ENCODE data around the gene ZNF200. TPM values are rescaled to one million over a fixed set of nuclear protein-coding genes. Genes with fewer than 3 reads are reported as not detected.

The ZNF200 gene
- total and polyA plus RNA-seq, 2 of the 13 experiments (the other 11 are each of a cell fraction or from before 2014, with no cell fraction given): 3.5 to 16.5 TPM

DNA sequence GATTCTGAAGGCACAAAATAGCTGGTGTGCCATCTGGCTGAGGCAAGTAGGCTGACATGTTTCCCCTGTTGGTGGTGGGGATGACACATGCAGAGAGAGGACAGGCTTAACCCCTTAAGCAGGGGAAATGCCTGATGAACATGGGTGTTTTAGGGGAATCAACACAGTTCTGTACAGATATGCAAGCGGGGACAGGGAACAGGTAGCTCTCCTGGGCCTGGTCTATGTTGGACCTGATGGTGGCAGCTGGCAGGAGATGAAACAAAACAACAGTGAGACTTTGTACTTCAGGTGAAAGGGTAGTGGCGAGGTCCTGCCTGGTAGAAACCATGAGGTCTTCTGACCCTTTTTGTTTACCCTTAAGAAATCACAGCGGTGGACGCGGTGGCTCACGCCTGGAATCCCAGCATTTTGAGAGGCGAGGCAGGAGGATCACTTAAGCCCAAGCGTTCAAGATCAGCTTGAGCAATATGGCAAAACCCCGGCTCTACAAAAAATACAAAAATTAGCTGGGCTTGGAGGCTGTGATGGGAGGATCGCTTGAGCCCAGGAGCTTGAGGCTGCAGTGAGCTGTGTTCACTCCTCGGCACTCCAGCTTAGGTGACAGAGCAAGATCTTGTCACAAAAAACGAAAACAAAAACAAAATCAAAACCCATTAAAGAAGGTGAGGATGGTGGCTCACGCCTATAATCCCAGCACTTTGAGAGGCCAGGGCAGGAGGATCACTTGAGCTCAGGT, 36.5 kb downstream of the ZNF200 start:
- Histone ChIP-seq H3K9me3 (ENCODE audit: low read length) (no peaks in the 10 kb centered on the region), H3K27me3 (ENCODE audit: control insufficient read depth in 1 of 2, insufficient read depth in 2 of 2, low read length in 2 of 2) (no peaks in the 10 kb centered on the region), H3K27ac (ENCODE audit: extremely low read length, insufficient read depth, low read length) (peak overlapping the region; percentile 70), H2AFZ (ENCODE audit: low read length) (peak overlapping the region; percentile 80), H4K20me1 (ENCODE audit: insufficient read depth, low read length) (no peaks in the 10 kb centered on the region), H3K9ac (ENCODE audit: insufficient read depth, low read depth, low read length) (peak overlapping the region; percentile 55), H3K4me3 (replicated peaks in 1 of 3; ENCODE audit: insufficient read depth in 1 of 3, low read depth in 2 of 3, low read length in 3 of 3) (peak overlapping the region; percentile 11 to 69 (median 46); a peak in 4 of 6 replicates), H3K4me2 (ENCODE audit: low read depth, low read length) (peak overlapping the region; percentile 99), H3K4me1 (ENCODE audit: insufficient read depth, low read length) (peaks cover 50% of the 10 kb centered on the region), H3K36me3 (replicated peaks in 1 of 2; ENCODE audit: control insufficient read depth in 1 of 2, insufficient read depth in 2 of 2, low read length in 2 of 2) (no peaks in the 10 kb centered on the region), H3K79me2 (ENCODE audit: insufficient read depth, low read length) (no peaks in the 10 kb centered on the region)
- peak; percentile 79 for ATAC-seq
- POLR2A ChIA-PET: interaction anchor here (0.8 to 1.7 kb wide), 10 partner anchors 9 to 166 kb away, joined by 3 to 9 read pairs (median 4); no protein-coding TSS in a partner anchor
- DNase-seq (ENCODE audit: low spot score): peak; percentile 74
- in situ Hi-C loops (cut with HindIII; ENCODE audit: extremely low pct_ligation_motif_present, low pct_unique_long_range_greater_than_20kb) (no loop called here), intact Hi-C loops (cut with micrococcal nuclease; ENCODE audit: unreplicated experiment) (no loop called here)
- FAIRE-seq: peak; percentile 81
- WGBS (ENCODE audit: low lambda C conversion rate): 5% methylated on average over 13 of the region's 13 CpGs
- no TSS peak for BruUV-seq (replicated peaks)
- CTCF ChIA-PET (ENCODE audit: low intra/inter-chr PET ratio, low total read pairs): no interaction called here
- TF ChIP-seq HOXA3 (CRISPR knock-in tag; IDR thresholded peaks at IDR 0.05) (peak; percentile 39; the same call in 1 of the 2 replicates), ZNF530 (CRISPR knock-in tag; IDR thresholded peaks at IDR 0.05; ENCODE audit: low read depth) (no peak), SIX1 (CRISPR knock-in tag; IDR thresholded peaks at IDR 0.05; ENCODE audit: borderline replicate concordance) (no peak), ATRX (CRISPR knock-in tag; IDR thresholded peaks at IDR 0.05; ENCODE audit: borderline replicate concordance) (no peak), ZNF747 (CRISPR knock-in tag; IDR thresholded peaks at IDR 0.05; ENCODE audit: borderline replicate concordance) (no peak), PLRG1 (conservative IDR thresholded peaks at IDR 0.05) (no peak), ARNTL (CRISPR knock-in tag; IDR thresholded peaks at IDR 0.05) (0 out of 2 replicates have a peak, but pooled peaks have one; percentile 22), SSRP1 (CRISPR knock-in tag; IDR thresholded peaks at IDR 0.05) (0 out of 2 replicates have a peak, but pooled peaks have one; percentile 29), ZNF563 (CRISPR knock-in tag; IDR thresholded peaks at IDR 0.05) (no peak)
- TF ChIP-seq, protein P1, sequence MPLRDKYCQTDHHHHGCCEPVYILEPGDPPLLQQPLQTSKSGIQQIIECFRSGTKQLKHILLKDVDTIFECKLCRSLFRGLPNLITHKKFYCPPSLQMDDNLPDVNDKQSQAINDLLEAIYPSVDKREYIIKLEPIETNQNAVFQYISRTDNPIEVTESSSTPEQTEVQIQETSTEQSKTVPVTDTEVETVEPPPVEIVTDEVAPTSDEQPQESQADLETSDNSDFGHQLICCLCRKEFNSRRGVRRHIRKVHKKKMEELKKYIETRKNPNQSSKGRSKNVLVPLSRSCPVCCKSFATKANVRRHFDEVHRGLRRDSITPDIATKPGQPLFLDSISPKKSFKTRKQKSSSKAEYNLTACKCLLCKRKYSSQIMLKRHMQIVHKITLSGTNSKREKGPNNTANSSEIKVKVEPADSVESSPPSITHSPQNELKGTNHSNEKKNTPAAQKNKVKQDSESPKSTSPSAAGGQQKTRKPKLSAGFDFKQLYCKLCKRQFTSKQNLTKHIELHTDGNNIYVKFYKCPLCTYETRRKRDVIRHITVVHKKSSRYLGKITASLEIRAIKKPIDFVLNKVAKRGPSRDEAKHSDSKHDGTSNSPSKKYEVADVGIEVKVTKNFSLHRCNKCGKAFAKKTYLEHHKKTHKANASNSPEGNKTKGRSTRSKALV (CRISPR knock-in tag; IDR thresholded peaks at IDR 0.05): no peak
- TF ChIP-seq, protein P2, sequence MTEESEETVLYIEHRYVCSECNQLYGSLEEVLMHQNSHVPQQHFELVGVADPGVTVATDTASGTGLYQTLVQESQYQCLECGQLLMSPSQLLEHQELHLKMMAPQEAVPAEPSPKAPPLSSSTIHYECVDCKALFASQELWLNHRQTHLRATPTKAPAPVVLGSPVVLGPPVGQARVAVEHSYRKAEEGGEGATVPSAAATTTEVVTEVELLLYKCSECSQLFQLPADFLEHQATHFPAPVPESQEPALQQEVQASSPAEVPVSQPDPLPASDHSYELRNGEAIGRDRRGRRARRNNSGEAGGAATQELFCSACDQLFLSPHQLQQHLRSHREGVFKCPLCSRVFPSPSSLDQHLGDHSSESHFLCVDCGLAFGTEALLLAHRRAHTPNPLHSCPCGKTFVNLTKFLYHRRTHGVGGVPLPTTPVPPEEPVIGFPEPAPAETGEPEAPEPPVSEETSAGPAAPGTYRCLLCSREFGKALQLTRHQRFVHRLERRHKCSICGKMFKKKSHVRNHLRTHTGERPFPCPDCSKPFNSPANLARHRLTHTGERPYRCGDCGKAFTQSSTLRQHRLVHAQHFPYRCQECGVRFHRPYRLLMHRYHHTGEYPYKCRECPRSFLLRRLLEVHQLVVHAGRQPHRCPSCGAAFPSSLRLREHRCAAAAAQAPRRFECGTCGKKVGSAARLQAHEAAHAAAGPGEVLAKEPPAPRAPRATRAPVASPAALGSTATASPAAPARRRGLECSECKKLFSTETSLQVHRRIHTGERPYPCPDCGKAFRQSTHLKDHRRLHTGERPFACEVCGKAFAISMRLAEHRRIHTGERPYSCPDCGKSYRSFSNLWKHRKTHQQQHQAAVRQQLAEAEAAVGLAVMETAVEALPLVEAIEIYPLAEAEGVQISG (CRISPR knock-in tag; IDR thresholded peaks at IDR 0.05): 0 out of 2 replicates have a peak, but pooled peaks have one; percentile 26
- TF ChIP-seq, protein P3, sequence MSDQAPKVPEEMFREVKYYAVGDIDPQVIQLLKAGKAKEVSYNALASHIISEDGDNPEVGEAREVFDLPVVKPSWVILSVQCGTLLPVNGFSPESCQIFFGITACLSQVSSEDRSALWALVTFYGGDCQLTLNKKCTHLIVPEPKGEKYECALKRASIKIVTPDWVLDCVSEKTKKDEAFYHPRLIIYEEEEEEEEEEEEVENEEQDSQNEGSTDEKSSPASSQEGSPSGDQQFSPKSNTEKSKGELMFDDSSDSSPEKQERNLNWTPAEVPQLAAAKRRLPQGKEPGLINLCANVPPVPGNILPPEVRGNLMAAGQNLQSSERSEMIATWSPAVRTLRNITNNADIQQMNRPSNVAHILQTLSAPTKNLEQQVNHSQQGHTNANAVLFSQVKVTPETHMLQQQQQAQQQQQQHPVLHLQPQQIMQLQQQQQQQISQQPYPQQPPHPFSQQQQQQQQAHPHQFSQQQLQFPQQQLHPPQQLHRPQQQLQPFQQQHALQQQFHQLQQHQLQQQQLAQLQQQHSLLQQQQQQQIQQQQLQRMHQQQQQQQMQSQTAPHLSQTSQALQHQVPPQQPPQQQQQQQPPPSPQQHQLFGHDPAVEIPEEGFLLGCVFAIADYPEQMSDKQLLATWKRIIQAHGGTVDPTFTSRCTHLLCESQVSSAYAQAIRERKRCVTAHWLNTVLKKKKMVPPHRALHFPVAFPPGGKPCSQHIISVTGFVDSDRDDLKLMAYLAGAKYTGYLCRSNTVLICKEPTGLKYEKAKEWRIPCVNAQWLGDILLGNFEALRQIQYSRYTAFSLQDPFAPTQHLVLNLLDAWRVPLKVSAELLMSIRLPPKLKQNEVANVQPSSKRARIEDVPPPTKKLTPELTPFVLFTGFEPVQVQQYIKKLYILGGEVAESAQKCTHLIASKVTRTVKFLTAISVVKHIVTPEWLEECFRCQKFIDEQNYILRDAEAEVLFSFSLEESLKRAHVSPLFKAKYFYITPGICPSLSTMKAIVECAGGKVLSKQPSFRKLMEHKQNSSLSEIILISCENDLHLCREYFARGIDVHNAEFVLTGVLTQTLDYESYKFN (CRISPR knock-in tag; conservative IDR thresholded peaks at IDR 0.05): peak; percentile 81

Data from HepG2 (cell line).